Stimulated activated CD8-positive, alpha-beta memory T cell treated with anti-CD3 and anti-CD28 coated beads, Interleukin-15, amount 100 ng/mL, for 4 hours (primary cell): ENCODE measurements around the gene CANT1.
"Not testable (repeated sequence)": the region's sequence is repeated elsewhere in the genome, so short reads cannot be mapped to it uniquely, and the experiment has no call there.

Experiments
- DNase-seq, 2 donors: peaks; one replicate each; pipeline ENCODE4 v3.0.0-alpha.2; 2020; ENCODE audit warnings: low read depth in 2 of 2

Gene CANT1

DNA sequence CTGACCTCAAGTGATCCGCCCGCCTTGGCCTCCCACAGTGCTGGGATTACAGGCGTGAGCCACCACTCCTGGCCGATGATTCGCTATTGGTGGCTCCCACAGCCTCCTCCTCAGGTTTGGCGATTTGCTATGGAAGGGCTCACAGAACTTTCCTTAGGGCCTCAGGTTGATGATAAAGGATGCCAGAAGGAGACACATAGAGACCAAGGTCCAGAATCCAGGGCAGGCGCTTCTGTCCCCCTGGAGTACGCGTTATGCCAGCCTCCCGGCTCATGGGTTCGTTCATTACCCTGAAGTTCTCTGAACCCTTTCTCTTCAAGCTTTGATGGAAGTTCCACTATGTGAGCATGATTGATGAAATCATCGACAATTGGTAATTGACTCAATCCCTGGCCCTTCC is 49.8 kb downstream of the CANT1 start:
- DNase-seq, result no peak

DNA sequence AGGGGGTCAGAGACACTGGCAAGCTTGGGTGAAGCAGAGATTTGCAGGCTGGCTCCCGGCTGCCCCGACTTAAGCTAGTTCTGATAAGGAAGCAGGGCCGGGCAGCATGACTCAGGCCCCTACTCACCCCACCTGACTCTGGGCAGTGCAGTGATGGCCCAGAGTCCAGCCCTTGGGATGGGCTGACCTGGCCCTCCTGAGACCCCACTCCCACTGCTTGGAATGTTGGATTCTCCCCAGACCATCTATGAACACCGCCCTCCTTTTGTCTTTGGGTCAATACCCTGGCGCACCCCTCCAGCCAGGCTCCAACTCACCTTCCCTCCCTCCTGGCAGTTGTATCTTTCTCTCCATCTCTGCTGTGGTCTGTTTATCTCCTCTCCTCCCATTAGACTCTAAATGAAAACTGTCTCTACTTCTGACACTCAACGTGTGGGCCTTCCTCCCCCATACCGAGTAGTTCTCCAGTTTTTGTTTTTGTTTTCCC is 50.9 kb downstream of the CANT1 start:
- DNase-seq, result no peak

DNA sequence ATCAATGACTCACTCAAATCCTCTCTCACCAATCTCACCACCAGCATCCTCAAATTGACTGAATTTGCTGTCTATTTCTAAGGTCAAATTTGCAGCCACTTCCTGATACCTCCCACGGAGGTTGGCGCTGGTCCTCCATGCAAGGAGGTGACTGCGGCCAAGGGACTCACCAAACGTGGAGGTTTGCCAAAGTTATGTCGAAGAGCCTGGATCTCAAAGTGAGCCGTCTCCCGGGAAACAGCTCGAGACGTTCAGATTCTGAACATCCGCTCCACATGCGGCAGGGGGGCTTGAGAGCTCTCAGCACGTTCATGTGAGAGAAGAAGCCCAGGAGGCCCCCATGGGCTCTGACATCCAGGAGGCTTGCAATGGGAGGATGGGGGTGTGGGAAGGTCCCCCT is 52.4 kb downstream of the CANT1 start:
- DNase-seq, result no peak

GRCh38 chr17:78956254-78956653 is 53.3 kb downstream of the CANT1 start:
- no peak for DNase-seq

DNA sequence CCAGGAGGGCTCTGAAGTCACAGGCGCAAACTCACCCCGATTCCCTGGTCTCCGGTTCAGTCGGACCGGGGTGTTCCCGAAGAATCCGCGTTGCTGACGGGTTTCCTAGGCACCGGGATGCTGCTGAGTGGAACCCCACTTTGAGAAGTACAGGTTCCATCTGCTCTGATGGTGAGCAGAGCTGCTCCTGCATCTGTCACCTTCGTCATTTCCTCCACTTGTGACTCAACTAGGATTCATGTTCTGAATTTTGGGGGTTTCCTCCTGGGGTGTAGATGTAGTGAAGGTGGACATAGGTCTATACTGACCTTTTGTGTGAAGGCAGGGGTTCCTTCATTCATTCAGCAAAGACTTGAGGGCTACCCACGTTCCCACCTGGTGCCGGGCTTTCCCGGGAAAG is 54.9 kb downstream of the CANT1 start:
- DNase-seq, result no peak

DNA sequence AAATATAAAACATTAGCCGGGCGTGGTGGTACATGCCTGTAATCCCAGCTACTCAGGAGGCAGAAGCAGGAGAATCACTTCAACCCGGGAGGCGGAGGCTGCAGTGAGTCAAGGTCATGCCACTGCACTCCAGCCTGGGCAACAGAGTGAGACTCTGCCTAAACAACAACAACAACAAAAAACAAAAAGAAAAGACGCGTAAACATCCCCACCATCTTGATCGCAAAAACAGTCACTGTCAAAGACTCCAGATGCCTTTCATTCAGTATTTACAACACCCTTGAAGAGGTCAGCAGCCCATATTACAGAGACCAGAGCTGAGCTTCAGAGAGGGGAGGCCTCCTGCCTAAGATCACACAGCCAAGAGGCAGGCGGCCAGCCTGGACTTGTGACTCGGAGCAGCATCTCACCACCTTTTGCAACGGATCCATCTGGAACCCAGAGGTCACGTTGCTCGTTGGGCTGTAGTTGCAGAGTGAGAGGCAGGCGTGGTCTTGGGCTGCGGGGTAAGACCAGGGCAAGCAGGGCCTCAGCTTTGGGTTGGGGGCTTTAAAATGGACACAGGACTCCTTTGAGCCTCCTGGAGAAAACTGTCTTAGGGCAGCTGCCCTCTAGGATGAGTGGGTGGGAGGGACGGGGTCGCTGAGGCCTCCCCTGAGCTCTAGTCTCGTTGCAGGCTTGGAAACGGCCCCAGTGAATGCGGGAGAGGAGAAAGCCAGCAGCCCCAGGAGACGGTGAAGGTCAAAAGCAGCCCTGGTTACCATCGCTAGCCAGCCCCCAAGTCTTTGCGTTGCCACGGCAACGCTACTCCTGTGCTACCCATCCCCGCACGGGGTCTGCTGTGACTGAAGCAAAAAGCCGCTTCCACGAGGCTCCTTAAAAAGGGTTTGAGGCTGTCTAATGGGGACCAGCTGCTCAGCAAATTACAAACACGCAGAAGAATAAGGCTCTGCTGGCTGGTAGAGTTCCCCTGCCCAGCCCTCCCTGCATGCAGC is 55.9 kb downstream of the CANT1 start:
- no peak for DNase-seq

DNA sequence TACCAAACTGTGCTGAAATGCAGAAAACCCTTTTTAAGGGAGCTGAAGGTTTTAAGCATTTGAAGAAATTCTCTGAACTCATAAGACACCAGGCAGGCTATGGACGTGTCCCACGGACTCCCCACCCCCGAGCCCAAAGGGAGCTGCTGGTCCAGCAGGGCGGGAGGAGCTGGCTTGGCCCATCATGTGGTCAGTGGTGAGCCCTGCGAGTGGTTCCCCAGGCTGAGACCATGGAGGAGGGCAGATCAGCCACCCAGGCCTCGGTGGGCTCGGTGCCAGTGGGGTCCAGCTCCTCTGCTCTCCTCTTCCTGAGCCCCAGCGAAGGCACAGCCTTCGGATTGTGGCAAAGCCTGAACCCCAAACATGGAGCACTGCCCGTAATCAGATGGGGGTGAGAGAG is 56.9 kb downstream of the CANT1 start:
- DNase-seq, result no peak

DNA sequence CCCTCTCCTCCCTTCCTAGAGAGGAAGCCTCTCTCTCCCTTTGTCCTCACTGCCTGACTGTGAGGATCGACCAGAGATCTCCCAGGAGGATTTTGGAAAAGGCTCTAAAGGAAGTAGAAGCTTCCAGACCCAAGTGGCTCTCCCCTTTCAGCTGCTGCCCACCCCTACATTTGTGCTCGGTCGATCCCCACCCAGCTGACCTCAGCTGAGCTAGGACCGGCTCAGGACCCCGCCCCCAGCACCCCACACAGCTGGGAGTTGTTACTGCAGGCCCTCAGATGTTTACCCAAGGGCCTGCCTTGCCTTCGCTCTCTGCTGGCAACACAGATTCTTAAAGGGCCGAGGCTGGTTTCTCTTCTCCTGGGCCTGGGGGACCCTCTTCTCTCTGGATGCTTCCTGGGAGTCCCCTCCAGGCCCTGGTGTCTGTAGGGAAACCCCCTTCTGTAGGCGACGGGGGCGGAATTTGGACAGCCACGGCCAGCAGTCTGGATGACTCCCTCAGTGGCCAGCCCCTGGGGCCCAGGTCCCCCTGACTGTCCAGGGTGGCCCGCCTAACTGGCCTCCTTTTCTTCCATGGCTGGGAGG is 57.5 kb downstream of the CANT1 start:
- no peak for DNase-seq

- no peak for DNase-seq
These were observed 58.7 kb downstream of the CANT1 start for GRCh38 chr17:78950870-78951269.

GRCh38 chr17:78947235-78948149 is 62.1 kb downstream of the CANT1 start:
- DNase-seq, result no peak

- DNase-seq, result no peak
These were observed 62.9 kb downstream of the CANT1 start for GRCh38 chr17:78946631-78947030.

- no peak for DNase-seq
These were observed 63.4 kb downstream of the CANT1 start for GRCh38 chr17:78946131-78946530.

- DNase-seq, result not testable (repeated sequence)
These were observed 64.1 kb downstream of the CANT1 start for GRCh38 chr17:78945455-78945854.

DNA sequence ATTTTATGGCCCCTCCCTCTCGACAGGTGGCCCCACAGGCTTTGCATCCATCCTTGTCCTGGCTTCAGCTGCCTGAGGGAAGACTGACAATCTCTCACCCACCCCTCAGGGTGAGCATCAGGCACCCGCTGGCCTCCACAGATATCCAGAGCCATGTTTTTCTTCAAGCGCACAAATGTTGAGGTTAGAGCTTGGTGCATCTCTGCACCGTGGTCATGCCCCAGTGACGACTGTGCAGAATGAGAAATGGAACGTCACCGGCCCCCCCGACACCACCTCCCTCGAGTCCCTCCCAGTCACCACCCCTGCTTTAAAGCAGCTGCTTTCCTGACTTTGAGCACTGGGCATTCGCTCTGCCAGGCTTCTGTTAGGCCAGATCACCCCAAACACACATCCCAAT is 64.6 kb downstream of the CANT1 start:
- no peak for DNase-seq

- DNase-seq, result no peak
These were observed 65.5 kb downstream of the CANT1 start for GRCh38 chr17:78944026-78944425.
